Stimulated activated CD4-positive, alpha-beta T cell treated with anti-CD3 and anti-CD28 coated beads, Interleukin-1b, Interleukin-23, amount 100 ng/mL, for 1 hour (primary cell): Measurements from ENCODE around the gene CGB5.
"Not testable (repeated sequence)": the region's sequence is repeated elsewhere in the genome, so short reads cannot be mapped to it uniquely, and the experiment has no call there.

Source experiments
- DNase-seq, 2 donors: peaks; one replicate each; pipeline ENCODE4 v3.0.0-alpha.2; 2020; ENCODE audit warnings: low read depth in 2 of 2

Gene CGB5

GRCh38 chr19:49056902-49057596, 13.4 kb downstream of the CGB5 start:
- DNase-seq = not testable (repeated sequence)

GRCh38 chr19:49057636-49058234, 14.1 kb downstream of the CGB5 start, which contains the start of gene CGB7:
Gene CGB7 (minus strand): TSS chr19:49057749. CDS start chr19:49055375, 2,374 bp downstream.
- no peak for DNase-seq

- DNase-seq = no peak
Observed at GRCh38 chr19:49058562-49058961, 14.9 kb downstream of the CGB5 start.

- no peak for DNase-seq
Observed at GRCh38 chr19:49059053-49059452, 15.4 kb downstream of the CGB5 start.

- DNase-seq = no peak
Observed at GRCh38 chr19:49061000-49061399, 17.4 kb downstream of the CGB5 start.

GRCh38 chr19:49061445-49061844, 17.8 kb downstream of the CGB5 start:
- DNase-seq = no peak

GRCh38 chr19:49064029-49064629, 20.5 kb downstream of the CGB5 start:
- no peak for DNase-seq

- DNase-seq = no peak
Observed at GRCh38 chr19:49064768-49065611, 21.3 kb downstream of the CGB5 start, which contains the start of gene NTF4. Gene NTF4 (minus strand): TSS chr19:49064818. CDS start chr19:49061997, 2,821 bp downstream.

- DNase-seq = no peak
Observed at GRCh38 chr19:49065905-49066512, 22.4 kb downstream of the CGB5 start.

- DNase-seq = no peak
Observed at GRCh38 chr19:49067554-49067953, 23.9 kb downstream of the CGB5 start.

GRCh38 chr19:49069026-49069425, 25.4 kb downstream of the CGB5 start:
- no peak for DNase-seq

- DNase-seq = no peak
Observed at GRCh38 chr19:49070416-49070815, 26.8 kb downstream of the CGB5 start.

- no peak for DNase-seq
Observed at GRCh38 chr19:49071860-49072547, 28.4 kb downstream of the CGB5 start.

GRCh38 chr19:49073514-49074378, 30.1 kb downstream of the CGB5 start:
- DNase-seq = no peak

GRCh38 chr19:49074869-49075268, 31.2 kb downstream of the CGB5 start:
- DNase-seq = not testable (repeated sequence)

- DNase-seq = no peak
Observed at GRCh38 chr19:49080392-49080791, 36.7 kb downstream of the CGB5 start.

- DNase-seq = no peak
Observed at GRCh38 chr19:49081273-49081672, 37.6 kb downstream of the CGB5 start.

- no peak for DNase-seq
Observed at GRCh38 chr19:49084206-49085019, 40.8 kb downstream of the CGB5 start.
